Measurements from ENCODE around the gene TNFSF13B. TPM values are rescaled to one million over a fixed set of nuclear protein-coding genes. Genes with fewer than 3 reads are reported as not detected.

The TNFSF13B gene
- total and polyA plus RNA-seq, 10 of the 15 experiments (the other 5 are each of a cell fraction or from before 2014, with no cell fraction given), result 11.0 to 64.2 (median 17.0) TPM

GRCh38 chr13:108269601-108270328 lies at the start of gene TNFSF13B (continued):
- no peak; the same call in 1 of the 2 replicates for TF ChIP-seq BACH1 (IDR thresholded peaks at IDR 0.05; ENCODE audit: borderline replicate concordance)
- TF ChIP-seq ZNF687 (IDR thresholded peaks at IDR 0.05), result no peak; the same call in 1 of the 2 replicates
- TF ChIP-seq BCLAF1 (IDR thresholded peaks at IDR 0.05), result no peak
- peak; percentile 51; the same call in 1 of the 2 replicates for TF ChIP-seq PAX5 (IDR thresholded peaks at IDR 0.05; ENCODE audit: borderline replicate concordance, low read depth, low read length)
- TF ChIP-seq ZNF384 (IDR thresholded peaks at IDR 0.05; ENCODE audit: borderline replicate concordance, low read depth, low read length), result no peak
- no peak for TF ChIP-seq ZNF592 (IDR thresholded peaks at IDR 0.05)

Measured in GM12878 (cell line).